ENCODE results near the gene GSC2. TPM values are rescaled to one million over a fixed set of nuclear protein-coding genes. Genes with fewer than 3 reads are reported as not detected.

The GSC2 gene
- total and polyA plus RNA-seq, 5 donors from 2014 or later = not detected

DNA sequence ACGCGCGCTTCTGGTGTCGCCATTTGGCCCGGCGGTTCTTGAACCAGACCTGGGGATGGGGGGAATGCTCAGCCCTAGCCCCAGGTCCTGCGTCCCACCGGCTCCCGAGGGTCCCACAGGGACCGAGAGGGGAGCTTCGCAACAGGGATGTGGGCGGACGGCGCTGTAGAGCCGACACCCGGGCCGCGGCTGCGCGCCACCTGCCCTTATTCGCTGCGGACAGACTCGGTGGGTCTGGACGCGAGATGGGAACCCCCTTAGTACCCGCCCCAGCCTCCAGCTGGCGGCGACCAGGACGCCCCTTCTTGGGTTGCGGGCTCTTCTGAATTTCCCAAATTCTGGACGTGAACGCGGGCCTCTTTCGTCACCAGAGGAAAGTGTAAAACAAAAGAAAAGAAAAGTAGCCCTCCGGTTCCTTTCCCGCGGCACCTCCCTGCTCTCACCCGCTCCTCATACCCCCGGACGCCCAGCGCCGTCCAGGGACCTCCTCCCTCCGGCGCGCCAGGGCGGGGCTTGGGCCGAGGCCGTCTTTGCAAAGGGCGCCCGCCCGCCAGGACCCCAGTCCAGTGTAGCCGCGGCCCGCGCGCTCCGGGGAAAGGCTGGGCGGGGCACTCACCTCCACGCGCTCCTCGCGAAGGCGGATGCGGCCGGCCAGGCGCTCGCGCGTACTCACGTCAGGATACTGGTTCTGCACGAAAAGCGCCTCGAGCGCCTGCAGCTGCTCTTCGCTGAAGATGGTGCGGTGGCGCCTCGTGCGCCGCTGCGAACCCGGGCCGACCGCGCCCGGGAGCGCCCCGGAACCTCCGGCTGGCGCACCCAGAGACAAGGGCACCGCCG, 827 bp downstream of the GSC2 start:
- Histone ChIP-seq H3K27ac (ENCODE audit: insufficient read depth, low read length, poor library complexity, severe bottlenecking) (no peak overlapping the region), H3K4me3 (ENCODE audit: low read depth, low read length) (no peak overlapping the region), H3K27me3 (ENCODE audit: control insufficient read depth, insufficient read depth, low read length) (peaks cover 17% of the 10 kb centered on the region), H3K4me1 (ENCODE audit: control insufficient read depth, insufficient read depth, low read length, poor library complexity, severe bottlenecking) (peaks cover 16% of the 10 kb centered on the region), H3K36me3 (ENCODE audit: control insufficient read depth, insufficient read depth, low read length) (no peaks in the 10 kb centered on the region), H3K9me3 (ENCODE audit: control insufficient read depth in 2 of 2, low read length in 2 of 2) (no peaks in the 10 kb centered on the region)
- Mint-ChIP-seq H3K27ac (no peak overlapping the region), H3K27me3 (peaks cover 69% of the 10 kb centered on the region), H3K36me3 (no peaks in the 10 kb centered on the region), H3K9me3 (peaks cover 0 to 5% (median 1%) of the 10 kb centered on the region in 7 donors), H3K4me3 (peak overlapping the region in 1 of 4 donors; percentile 78), H3K4me1 (peaks cover 0 to 26% (median 17%) of the 10 kb centered on the region in 4 donors)
- DNase-seq (peak in 2 of 3 donors; percentile 47 to 84), ATAC-seq (ENCODE audit: low read depth in 2 of 2) (peak; percentile 11 to 15)

DNA sequence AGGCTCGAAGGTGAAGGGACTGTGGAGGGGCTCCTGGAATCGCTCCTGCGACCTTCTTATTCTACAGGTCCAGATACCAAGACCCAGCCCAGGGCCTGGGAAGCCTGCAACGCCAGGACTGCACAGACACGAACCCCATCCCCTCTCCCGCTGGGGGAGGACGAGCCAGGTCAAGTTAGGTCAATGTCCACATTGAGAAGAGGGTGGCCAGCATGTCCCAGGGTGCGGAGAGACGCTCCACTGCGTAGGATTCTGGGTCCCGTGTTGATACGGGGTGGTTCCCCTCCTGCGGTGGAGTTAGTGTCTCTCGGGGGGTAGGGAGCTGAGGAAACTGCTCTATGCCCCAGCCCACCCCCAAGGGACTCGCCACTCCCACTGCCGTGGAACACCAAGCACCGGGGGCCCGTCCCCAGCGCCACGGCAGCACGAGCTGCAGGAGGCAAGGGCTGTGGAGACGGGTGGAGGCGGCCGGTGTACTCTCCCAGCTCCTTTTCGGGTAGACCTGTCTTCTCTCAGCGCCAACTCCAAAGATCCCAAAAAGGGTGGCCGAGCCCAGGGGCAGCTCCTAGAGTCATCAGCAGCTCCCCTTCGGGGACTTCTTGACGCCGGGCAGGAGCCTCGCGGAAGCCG, 1.6 kb downstream of the GSC2 start:
- Histone ChIP-seq H3K4me1 (ENCODE audit: control insufficient read depth, insufficient read depth, low read length, poor library complexity, severe bottlenecking) (peaks cover 24% of the 10 kb centered on the region), H3K36me3 (ENCODE audit: control insufficient read depth, insufficient read depth, low read length) (no peaks in the 10 kb centered on the region), H3K27ac (ENCODE audit: insufficient read depth, low read length, poor library complexity, severe bottlenecking) (no peak overlapping the region), H3K9me3 (ENCODE audit: control insufficient read depth in 2 of 2, low read length in 2 of 2) (no peaks in the 10 kb centered on the region), H3K4me3 (ENCODE audit: low read depth, low read length) (no peak overlapping the region), H3K27me3 (ENCODE audit: control insufficient read depth, insufficient read depth, low read length) (peaks cover 17% of the 10 kb centered on the region)
- Mint-ChIP-seq H3K9me3 (peaks cover 0 to 5% (median under 1%) of the 10 kb centered on the region in 7 donors), H3K27me3 (peaks cover 64% of the 10 kb centered on the region), H3K36me3 (no peaks in the 10 kb centered on the region), H3K4me3 (no peak overlapping the region), H3K27ac (no peak overlapping the region), H3K4me1 (peaks cover 0 to 33% (median 20%) of the 10 kb centered on the region in 4 donors)
- DNase-seq (no peak), ATAC-seq (ENCODE audit: low read depth in 2 of 2) (no peak)

DNA sequence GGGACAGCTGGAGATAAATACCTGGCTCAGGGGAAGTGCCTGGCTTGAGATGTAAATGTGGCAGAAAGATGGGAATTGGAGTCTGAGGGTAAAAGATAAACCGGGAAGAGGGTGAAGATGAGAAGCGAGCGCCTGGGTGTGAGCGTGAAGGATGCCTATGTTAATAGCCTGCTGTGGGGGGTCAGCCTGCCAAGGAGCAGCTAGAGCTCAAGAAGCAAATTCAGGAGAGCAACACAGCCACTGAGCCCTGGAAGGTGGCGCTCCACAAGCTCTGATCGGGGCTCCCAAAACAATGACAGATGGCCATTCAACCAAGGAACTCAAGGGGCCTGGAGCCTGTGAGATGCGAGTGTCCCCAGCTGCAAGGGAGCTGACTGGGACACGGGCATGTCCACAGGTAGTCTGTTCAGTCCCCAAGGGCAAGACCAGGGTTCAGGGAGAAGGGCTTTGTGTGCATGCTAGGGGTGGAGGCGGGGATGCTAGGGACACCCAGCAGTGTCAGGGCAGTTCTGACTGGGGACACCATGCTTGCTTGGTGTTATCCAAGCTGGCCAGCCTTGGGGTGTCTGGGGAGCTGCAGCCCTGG, 2.8 kb downstream of the GSC2 start:
- Mint-ChIP-seq H3K4me1 (peaks cover 0 to 43% (median 20%) of the 10 kb centered on the region in 4 donors), H3K4me3 (peak overlapping the region in 1 of 4 donors; percentile 40), H3K36me3 (no peaks in the 10 kb centered on the region), H3K27ac (no peak overlapping the region), H3K9me3 (peaks cover 0 to 5% (median 0%) of the 10 kb centered on the region in 7 donors), H3K27me3 (peaks cover 52% of the 10 kb centered on the region)
- H3K27me3 ChIP-seq (ENCODE audit: control insufficient read depth, insufficient read depth, low read length) = peaks cover 14% of the 10 kb centered on the region
- DNase-seq (no peak), ATAC-seq (ENCODE audit: low read depth in 2 of 2) (no peak)
- peaks cover 28% of the 10 kb centered on the region for H3K4me1 ChIP-seq (ENCODE audit: control insufficient read depth, insufficient read depth, low read length, poor library complexity, severe bottlenecking)
- no peaks in the 10 kb centered on the region for H3K9me3 ChIP-seq (ENCODE audit: control insufficient read depth in 2 of 2, low read length in 2 of 2)
- H3K36me3 ChIP-seq (ENCODE audit: control insufficient read depth, insufficient read depth, low read length) = peaks cover 2% of the 10 kb centered on the region
- no peak overlapping the region for H3K27ac ChIP-seq (ENCODE audit: insufficient read depth, low read length, poor library complexity, severe bottlenecking)
- no peak overlapping the region for H3K4me3 ChIP-seq (ENCODE audit: low read depth, low read length)

DNA sequence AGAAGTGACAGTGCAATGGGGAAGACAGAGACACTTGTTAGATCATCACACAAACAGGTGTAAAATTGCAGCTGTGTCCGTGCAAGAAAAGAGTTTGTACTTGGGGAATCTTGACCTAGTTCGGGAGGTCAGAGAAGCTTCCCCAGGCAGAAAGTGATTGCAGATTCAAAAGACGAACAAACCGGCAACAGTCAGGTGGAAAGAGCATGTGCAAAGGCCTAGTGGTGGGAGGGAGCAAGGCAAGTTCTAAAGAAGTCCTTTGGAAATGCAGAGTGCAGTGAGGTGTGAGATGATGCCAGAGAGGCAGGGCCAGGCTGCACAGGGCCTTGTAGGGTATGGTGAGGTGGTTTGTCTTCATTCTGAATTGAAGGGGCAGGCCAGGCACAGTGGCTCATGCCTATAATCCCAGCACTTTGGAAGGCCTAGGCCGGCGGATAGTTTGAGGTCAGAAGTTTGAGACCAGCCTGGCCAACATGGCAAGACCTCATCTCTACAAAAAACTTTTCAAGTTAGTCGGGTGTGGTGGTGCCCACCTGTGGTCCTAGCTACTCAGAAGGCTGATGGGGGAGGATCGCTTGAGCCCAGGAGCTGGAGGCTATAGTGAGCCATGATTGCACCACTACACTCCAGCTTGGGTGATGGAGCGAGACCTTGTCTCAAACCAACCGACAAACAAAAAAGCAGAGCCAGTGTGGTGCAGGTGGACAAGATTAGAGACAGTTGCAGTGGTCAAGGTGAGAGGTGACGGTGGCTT, 3.7 kb downstream of the GSC2 start:
- Mint-ChIP-seq H3K27me3 (peaks cover 43% of the 10 kb centered on the region), H3K36me3 (peaks cover 2% of the 10 kb centered on the region), H3K4me3 (peak overlapping the region in 1 of 4 donors; percentile 70), H3K9me3 (peaks cover 0 to 2% (median 0%) of the 10 kb centered on the region in 7 donors), H3K4me1 (peaks cover 0 to 42% (median 17%) of the 10 kb centered on the region in 4 donors), H3K27ac (no peak overlapping the region)
- H3K27me3 ChIP-seq (ENCODE audit: control insufficient read depth, insufficient read depth, low read length) = peaks cover 7% of the 10 kb centered on the region
- peaks cover 28% of the 10 kb centered on the region for H3K4me1 ChIP-seq (ENCODE audit: control insufficient read depth, insufficient read depth, low read length, poor library complexity, severe bottlenecking)
- H3K4me3 ChIP-seq (ENCODE audit: low read depth, low read length) = no peak overlapping the region
- peaks cover 10% of the 10 kb centered on the region for H3K36me3 ChIP-seq (ENCODE audit: control insufficient read depth, insufficient read depth, low read length)
- DNase-seq = no peak
- H3K27ac ChIP-seq (ENCODE audit: insufficient read depth, low read length, poor library complexity, severe bottlenecking) = no peak overlapping the region
- no peak for ATAC-seq (ENCODE audit: low read depth in 2 of 2)
- no peaks in the 10 kb centered on the region for H3K9me3 ChIP-seq (ENCODE audit: control insufficient read depth in 2 of 2, low read length in 2 of 2)

DNA sequence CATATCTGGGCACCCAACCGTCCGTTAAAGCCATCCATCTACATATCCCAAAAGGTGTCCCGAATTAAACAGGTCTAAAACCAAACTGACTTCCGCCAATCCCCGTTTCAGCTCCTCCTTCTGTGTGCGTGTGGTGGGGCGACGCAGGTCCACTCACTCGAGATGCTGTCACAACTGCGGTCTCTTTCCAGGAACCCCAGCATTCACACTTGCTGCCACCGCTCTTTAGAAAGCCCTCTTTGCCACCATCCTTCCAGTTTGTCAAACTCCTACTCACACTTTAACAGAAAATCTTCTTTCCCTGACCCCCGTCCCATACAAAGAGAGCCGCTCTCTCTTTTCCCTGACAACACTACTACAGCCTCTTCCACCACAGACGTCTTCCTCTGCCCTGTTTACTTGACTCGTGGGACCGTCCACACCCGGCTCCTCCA, 6.1 kb downstream of the GSC2 start:
- no peaks in the 10 kb centered on the region for H3K9me3 ChIP-seq (ENCODE audit: control insufficient read depth in 2 of 2, low read length in 2 of 2)
- H3K27ac Mint-ChIP-seq = peak overlapping the region; percentile 93 to 99 (median 98)
- peaks cover 0 to 37% (median 17%) of the 10 kb centered on the region in 4 donors for H3K4me1 Mint-ChIP-seq
- DNase-seq (peak; percentile 16 to 68 (median 39)), ATAC-seq (ENCODE audit: low read depth in 2 of 2) (no peak)
- peak overlapping the region; percentile 90 to 99 (median 97) for H3K4me3 Mint-ChIP-seq
- H3K4me3 ChIP-seq (ENCODE audit: low read depth, low read length) = peak overlapping the region; percentile 92
- peaks cover 2% of the 10 kb centered on the region for H3K27me3 ChIP-seq (ENCODE audit: control insufficient read depth, insufficient read depth, low read length)
- peak overlapping the region; percentile 90 for H3K27ac ChIP-seq (ENCODE audit: insufficient read depth, low read length, poor library complexity, severe bottlenecking)
- peaks cover 34% of the 10 kb centered on the region for H3K36me3 ChIP-seq (ENCODE audit: control insufficient read depth, insufficient read depth, low read length)
- H3K9me3 Mint-ChIP-seq = peaks cover 0 to 2% (median 0%) of the 10 kb centered on the region in 7 donors
- H3K27me3 Mint-ChIP-seq = peaks cover 31% of the 10 kb centered on the region
- H3K36me3 Mint-ChIP-seq = peaks cover 8% of the 10 kb centered on the region
- peaks cover 13% of the 10 kb centered on the region for H3K4me1 ChIP-seq (ENCODE audit: control insufficient read depth, insufficient read depth, low read length, poor library complexity, severe bottlenecking)

DNA sequence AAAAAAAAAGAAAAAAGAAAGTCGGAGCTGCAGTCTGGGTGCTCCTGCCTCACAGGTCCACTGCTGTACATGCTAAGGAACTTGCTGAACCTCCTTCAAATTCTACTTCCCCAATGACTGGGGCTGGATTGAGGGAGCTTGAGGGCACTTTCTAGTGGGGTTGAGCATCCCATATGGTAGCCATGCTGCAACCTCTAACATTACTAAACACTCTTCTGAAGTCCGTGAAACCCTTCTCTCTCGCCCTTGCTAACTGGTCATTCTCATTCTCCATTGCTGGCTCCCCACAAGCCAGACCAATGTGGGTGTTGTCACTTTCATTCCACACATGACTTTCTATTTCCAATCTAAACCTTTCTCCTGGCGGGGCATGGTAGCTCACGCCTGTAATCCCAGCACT, 6.9 kb downstream of the GSC2 start:
- peaks cover 0 to 37% (median 17%) of the 10 kb centered on the region in 4 donors for H3K4me1 Mint-ChIP-seq
- no peak for ATAC-seq (ENCODE audit: low read depth in 2 of 2)

DNA sequence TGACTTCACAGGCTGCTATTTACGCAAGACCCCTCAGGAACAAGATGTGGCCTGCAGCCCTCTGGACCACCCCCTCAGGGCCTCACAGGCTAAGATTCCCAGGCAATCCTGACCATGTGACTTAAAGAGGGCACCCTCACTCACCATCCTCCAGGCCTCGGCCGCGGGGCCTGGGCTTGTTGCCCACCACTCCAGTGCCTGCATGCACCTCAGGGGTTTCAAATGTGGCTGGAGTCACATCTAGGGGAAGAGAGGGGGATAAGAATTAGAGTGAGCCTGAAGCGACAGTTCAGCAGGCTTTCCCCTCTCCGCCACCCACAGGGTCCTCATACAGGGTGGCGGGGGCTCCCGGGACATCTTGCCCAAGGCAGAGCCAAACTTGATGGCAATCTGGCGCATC, 7.7 kb downstream of the GSC2 start:
- peaks cover 18% of the 10 kb centered on the region for H3K27me3 Mint-ChIP-seq
- H3K4me3 Mint-ChIP-seq = peak overlapping the region in 2 of 4 donors; percentile 44 to 67
- Histone ChIP-seq H3K9me3 (ENCODE audit: control insufficient read depth in 2 of 2, low read length in 2 of 2) (no peaks in the 10 kb centered on the region), H3K36me3 (ENCODE audit: control insufficient read depth, insufficient read depth, low read length) (peaks cover 49% of the 10 kb centered on the region), H3K27ac (ENCODE audit: insufficient read depth, low read length, poor library complexity, severe bottlenecking) (no peak overlapping the region), H3K27me3 (ENCODE audit: control insufficient read depth, insufficient read depth, low read length) (no peaks in the 10 kb centered on the region), H3K4me3 (ENCODE audit: low read depth, low read length) (no peak overlapping the region), H3K4me1 (ENCODE audit: control insufficient read depth, insufficient read depth, low read length, poor library complexity, severe bottlenecking) (peaks cover 12% of the 10 kb centered on the region)
- H3K4me1 Mint-ChIP-seq = peaks cover 0 to 34% (median 17%) of the 10 kb centered on the region in 4 donors
- DNase-seq (no peak), ATAC-seq (ENCODE audit: low read depth in 2 of 2) (no peak)
- no peak overlapping the region for H3K27ac Mint-ChIP-seq
- H3K9me3 Mint-ChIP-seq = peaks cover 0 to 2% (median 0%) of the 10 kb centered on the region in 7 donors
- peaks cover 8% of the 10 kb centered on the region for H3K36me3 Mint-ChIP-seq

More for the DNA sequence above, 6.9 kb downstream of the GSC2 start:
- H3K4me1 ChIP-seq (ENCODE audit: control insufficient read depth, insufficient read depth, low read length, poor library complexity, severe bottlenecking) = peaks cover 12% of the 10 kb centered on the region
- Mint-ChIP-seq H3K27me3 (peaks cover 26% of the 10 kb centered on the region), H3K36me3 (peaks cover 8% of the 10 kb centered on the region), H3K9me3 (peaks cover 0 to 2% (median 0%) of the 10 kb centered on the region in 7 donors), H3K4me3 (peak overlapping the region; percentile 33 to 99 (median 79)), H3K27ac (peak overlapping the region; percentile 64 to 99 (median 98))
- no peaks in the 10 kb centered on the region for H3K27me3 ChIP-seq (ENCODE audit: control insufficient read depth, insufficient read depth, low read length)
- H3K27ac ChIP-seq (ENCODE audit: insufficient read depth, low read length, poor library complexity, severe bottlenecking) = no peak overlapping the region
- DNase-seq = no peak
- peaks cover 40% of the 10 kb centered on the region for H3K36me3 ChIP-seq (ENCODE audit: control insufficient read depth, insufficient read depth, low read length)
- no peak overlapping the region for H3K4me3 ChIP-seq (ENCODE audit: low read depth, low read length)
- no peaks in the 10 kb centered on the region for H3K9me3 ChIP-seq (ENCODE audit: control insufficient read depth in 2 of 2, low read length in 2 of 2)
